GM12878 (cell line): ENCODE results near the gene LIMS2. TPM values are rescaled to one million over a fixed set of nuclear protein-coding genes. Genes with fewer than 3 reads are reported as not detected.

Experiments used
- ATAC-seq: fragments of 200-7000 bp; cut with Tn5 transposase; 3 replicates; pipeline ENCODE4 v1.9.1; 2020; ENCODE audit warnings: mild to moderate bottlenecking, moderate library complexity
- BruUV-seq: library from RNA; stranded (reverse); fragments of 400-500 nt; replicated peaks from 2 replicates; lab custom pipeline; 2021; lab: Mats Ljungman, UMichigan
- CTCF ChIA-PET: fragments of 300-600 bp; sonication (Branson Sonifier 250); formaldehyde crosslinking; extraction: SDS; loops from one replicate; lab custom pipeline; 2021; ENCODE audit warnings: inconsistent platforms; lab: Yijun Ruan, JAX
- POLR2A ChIA-PET: fragments of 350-600 bp; formaldehyde crosslinking; extraction: SDS; loops from one replicate; lab custom pipeline; 2021; ENCODE audit warnings: inconsistent platforms; lab: Charles Lee
- RAD21 ChIA-PET: fragments of 300-600 bp; sonication (Branson Sonifier 250); formaldehyde crosslinking; loops from one replicate; lab custom pipeline; 2023; ENCODE audit warnings: antibody characterized with exemption; ENCODE audit not compliant: unreplicated experiment; lab: Charles Lee
- SMC1A ChIA-PET: fragments of 300-600 bp; sonication (Branson Sonifier 250); formaldehyde crosslinking; loops from one replicate; lab custom pipeline; 2023; ENCODE audit not compliant: unreplicated experiment, uncharacterized antibody; lab: Charles Lee
- DNase-seq: peaks from one replicate; pipeline ENCODE4 v3.0.0-alpha.2; 2011; ENCODE audit warnings: low read depth, low spot score
- FAIRE-seq: peaks from 3 replicates; lab custom pipeline; 2011; peaks lifted over from hg19 to GRCh38; lab: Jason Lieb, UNC
- H2AFZ ChIP-seq: 2 replicates; pipeline ENCODE4 v1.6.0; 2011; ENCODE audit warnings: low read depth, low read length, control low read depth; ENCODE audit not compliant: control insufficient read depth
- H3K27ac ChIP-seq: 2 replicates; pipeline ENCODE4 v1.5.1; 2011; ENCODE audit warnings: control low read depth; ENCODE audit not compliant: control insufficient read depth, insufficient read depth
- H3K27me3 ChIP-seq, 2 experiments: replicated peaks in 1 of 2; 2 replicates each; pipeline versions ENCODE4 v1.6.0 to v1.6.1; 2011; ENCODE audit warnings: low read length in 1 of 2; ENCODE audit not compliant: control insufficient read depth in 2 of 2, insufficient read depth in 2 of 2
- H3K36me3 ChIP-seq, 2 experiments: 2 replicates each; pipeline ENCODE4 v1.5.1; 2011; ENCODE audit warnings: low read length in 1 of 2; ENCODE audit not compliant: control insufficient read depth in 2 of 2, insufficient read depth in 2 of 2
- H3K4me1 ChIP-seq: 2 replicates; pipeline ENCODE4 v1.6.1; 2011; ENCODE audit warnings: mild to moderate bottlenecking, low read length, moderate library complexity, mixed read lengths; ENCODE audit not compliant: control insufficient read depth, insufficient read depth
- H3K4me2 ChIP-seq: 2 replicates; pipeline ENCODE4 v1.6.0; 2011; ENCODE audit warnings: control low read depth; ENCODE audit not compliant: control insufficient read depth, insufficient read depth
- H3K4me3 ChIP-seq: fragments of 200-600 bp; sonication (generic); 2 replicates; pipeline ENCODE4 v1.5.1; 2016
- H3K79me2 ChIP-seq: 2 replicates; pipeline ENCODE4 v1.6.0; 2011; ENCODE audit warnings: low read length; ENCODE audit not compliant: control insufficient read depth, insufficient read depth
- H3K9ac ChIP-seq: 2 replicates; pipeline ENCODE4 v1.8.0; 2011; ENCODE audit warnings: low read length, control low read depth, mixed read lengths; ENCODE audit not compliant: control insufficient read depth, insufficient read depth
- H3K9me3 ChIP-seq: replicated peaks from 3 replicates; pipeline ENCODE4 v1.5.1; 2011; ENCODE audit warnings: mild to moderate bottlenecking, low read length; ENCODE audit not compliant: control insufficient read depth, insufficient read depth
- H4K20me1 ChIP-seq: 2 replicates; pipeline ENCODE4 v1.6.0; 2011; ENCODE audit not compliant: control insufficient read depth, insufficient read depth
- E2F4 ChIP-seq: IDR thresholded peaks from 2 replicates; pipeline ENCODE4 v1.6.1; 2012; ENCODE audit warnings: low read depth, low read length, improper control_type of control experiment
- IKZF1 ChIP-seq: fragments of 450-650 bp; conservative IDR thresholded peaks from 2 replicates; pipeline ENCODE4 v1.6.1; 2017; ENCODE audit warnings: antibody characterized with exemption, mild to moderate bottlenecking
- MEF2A ChIP-seq: IDR thresholded peaks from 2 replicates; pipeline ENCODE4 v1.6.1; 2011; ENCODE audit warnings: low read depth, mild to moderate bottlenecking, low read length, moderate library complexity; ENCODE audit not compliant: insufficient read depth
- NBN ChIP-seq: fragments of 450-650 bp; IDR thresholded peaks from 2 replicates; pipeline ENCODE4 v1.6.1; 2016
- ZNF217 ChIP-seq: fragments of 450-650 bp; IDR thresholded peaks from 2 replicates; pipeline ENCODE4 v1.6.1; 2017; ENCODE audit warnings: antibody characterized with exemption, mild to moderate bottlenecking
- ZNF274 ChIP-seq: IDR thresholded peaks from one replicate; pipeline ENCODE4 v1.8.0; 2011; ENCODE audit not compliant: insufficient read length, insufficient read depth
- WGBS: methylation state at CpG from one replicate; pipeline ENCODE4 v1.1.6; 2016; ENCODE audit warnings: low lambda C conversion rate; ENCODE audit not compliant: insufficient replicate concordance, insufficient coverage; ENCODE audit errors: missing lambda C conversion rate; 5-methylcytosine and 5-hydroxymethylcytosine counted together
- in situ Hi-C: fragments of 300-500 bp; cut with MboI; formaldehyde crosslinking; loops from 9 replicates; pipeline ENCODE4 v1.14.3; 2018; ENCODE audit warnings: mixed read lengths
- intact Hi-C: fragments of 100-400 bp; cut with micrococcal nuclease; formaldehyde crosslinking; loops from one replicate; pipeline ENCODE4 v1.14.2; 2022; ENCODE audit not compliant: unreplicated experiment
- polyA plus RNA-seq, 11 experiments: library from polyadenylated mRNA; depleted of rRNA in 4 of 11; unstranded in 6 of 11; stranded (reverse) in 5 of 11; fragments of >200 nt; fragmentation: Nextera tagmentation in 4 of 11; fragmentation: Illumina TruSeq in 1 of 11; extraction: Ambion mirVana in 4 of 11; extraction: Trizol in 1 of 11; gene quantifications; 1 replicate in 1 of 11; 2 replicates in 10 of 11; pipeline versions ENCODE4 v1.2.1 to v1.2.3, GENCODE V29; 2011 to 2016; ENCODE audit warnings: inconsistent platforms in 2 of 11, missing spikeins in 2 of 11, low read depth in 1 of 11
- total RNA-seq, 4 experiments: library from RNA; depleted of rRNA in 3 of 4; stranded (reverse); fragments of >200 nt in 3 of 4; fragmentation: Illumina TruSeq in 1 of 4; extraction: Trizol in 1 of 4; gene quantifications; 2 replicates each; pipeline versions ENCODE4 v1.2.1 to v1.2.3, GENCODE V29; 2013 to 2021

The LIMS2 gene
- total and polyA plus RNA-seq, 10 of the 15 experiments (the other 5 are each of a cell fraction or from before 2014, with no cell fraction given), result 0.06 to 0.81 (median 0.16) TPM; not detected in 2

GRCh38 chr2:127650785-127651380, 24.4 kb downstream of the LIMS2 start:
- TF ChIP-seq E2F4 (no peak), IKZF1 (no peak), MEF2A (no peak), ZNF274 (no peak), ZNF217 (no peak), NBN (no peak)
- Histone ChIP-seq H4K20me1 (no peaks in the 10 kb centered on the region), H3K27ac (no peak overlapping the region), H3K36me3 (no peaks in the 10 kb centered on the region), H3K4me1 (no peaks in the 10 kb centered on the region), H3K9ac (no peak overlapping the region), H3K9me3 (no peaks in the 10 kb centered on the region), H2AFZ (no peak overlapping the region), H3K4me3 (no peak overlapping the region), H3K27me3 (no peaks in the 10 kb centered on the region), H3K4me2 (no peak overlapping the region), H3K79me2 (no peaks in the 10 kb centered on the region)
- ChIA-PET SMC1A (interaction anchor here (1.3 to 4.6 kb wide), 2 partner anchors 51 to 60 kb away, joined by 4 to 26 read pairs; no protein-coding TSS in a partner anchor), POLR2A (no interaction called here), RAD21 (interaction anchor here (1.1 to 2.3 kb wide), 2 partner anchors 60 to 83 kb away, joined by 3 to 23 read pairs; no protein-coding TSS in a partner anchor), CTCF (interaction anchor here (0.5 to 8.3 kb wide), 10 partner anchors 9 to 613 kb away, joined by 3 to 90 read pairs (median 4); partner anchors contain the start of gene WDR33)
- DNase-seq (no peak), FAIRE-seq (no peak), ATAC-seq (no peak)
- intact Hi-C loops (no loop called here), in situ Hi-C loops (no loop called here)
- BruUV-seq, result no TSS peak
- WGBS, result 21% methylated on average over 28 of the region's 28 CpGs
